UCSD-AML1 (cell line): ENCODE results near the gene CUX1.
"Not testable (repeated sequence)": the region's sequence is repeated elsewhere in the genome, so short reads cannot be mapped to it uniquely, and the experiment has no call there.

ENCODE experiments used
- DNase-seq: peaks from one replicate; lab custom pipeline; 2025; ENCODE audit not compliant: unreplicated experiment; lab: John Stamatoyannopoulos, UW

Gene CUX1

GRCh38 chr7:101975046-101975445 lies 157.6 kb downstream of the CUX1 start:
- no peak for DNase-seq

GRCh38 chr7:101976411-101976810 lies 159.0 kb downstream of the CUX1 start:
- no peak for DNase-seq

- DNase-seq: no peak
These were observed 159.8 kb downstream of the CUX1 start for GRCh38 chr7:101977249-101977648.

- no peak for DNase-seq
These were observed 161.3 kb downstream of the CUX1 start for GRCh38 chr7:101978683-101979082.

GRCh38 chr7:101983147-101983811 lies 165.9 kb downstream of the CUX1 start:
- no peak for DNase-seq

GRCh38 chr7:101984133-101984879 lies 166.9 kb downstream of the CUX1 start:
- DNase-seq: no peak

- DNase-seq: no peak
These were observed 167.9 kb downstream of the CUX1 start for GRCh38 chr7:101985057-101985902.

GRCh38 chr7:101985903-101986734 lies 168.7 kb downstream of the CUX1 start:
- DNase-seq: no peak

- no peak for DNase-seq
These were observed 170.1 kb downstream of the CUX1 start for GRCh38 chr7:101987494-101987893.

GRCh38 chr7:101988060-101988459 lies 170.6 kb downstream of the CUX1 start:
- not testable (repeated sequence) for DNase-seq

GRCh38 chr7:101988513-101988912 lies 171.1 kb downstream of the CUX1 start:
- no peak for DNase-seq

- DNase-seq: no peak
These were observed 171.7 kb downstream of the CUX1 start for GRCh38 chr7:101989101-101989500.

- DNase-seq: no peak
These were observed 173.5 kb downstream of the CUX1 start for GRCh38 chr7:101990811-101991418.

GRCh38 chr7:101991860-101992259 lies 174.4 kb downstream of the CUX1 start:
- no peak for DNase-seq

GRCh38 chr7:101993311-101993710 lies 175.9 kb downstream of the CUX1 start:
- DNase-seq: no peak

- no peak for DNase-seq
These were observed 177.7 kb downstream of the CUX1 start for GRCh38 chr7:101995121-101995520.

- DNase-seq: no peak
These were observed 178.8 kb downstream of the CUX1 start for GRCh38 chr7:101996131-101996691.

- DNase-seq: no peak
These were observed 179.4 kb downstream of the CUX1 start for GRCh38 chr7:101996876-101997275.

- DNase-seq: no peak
These were observed 180.8 kb downstream of the CUX1 start for GRCh38 chr7:101998029-101998905.
